GM12878 (cell line): Measurements from ENCODE around the gene TP63. TPM values are rescaled to one million over a fixed set of nuclear protein-coding genes. Genes with fewer than 3 reads are reported as not detected.

Source experiments
- ATAC-seq: fragments of 200-7000 bp; cut with Tn5 transposase; 3 replicates; pipeline ENCODE4 v1.9.1; 2020; ENCODE audit warnings: mild to moderate bottlenecking, moderate library complexity
- BruUV-seq: library from RNA; stranded (reverse); fragments of 400-500 nt; replicated peaks from 2 replicates; lab custom pipeline; 2021; lab: Mats Ljungman, UMichigan
- CTCF ChIA-PET: fragments of 300-600 bp; sonication (Branson Sonifier 250); formaldehyde crosslinking; extraction: SDS; loops from one replicate; lab custom pipeline; 2021; ENCODE audit warnings: inconsistent platforms; lab: Yijun Ruan, JAX
- POLR2A ChIA-PET: fragments of 350-600 bp; formaldehyde crosslinking; extraction: SDS; loops from one replicate; lab custom pipeline; 2021; ENCODE audit warnings: inconsistent platforms; lab: Charles Lee
- RAD21 ChIA-PET: fragments of 300-600 bp; sonication (Branson Sonifier 250); formaldehyde crosslinking; loops from one replicate; lab custom pipeline; 2023; ENCODE audit warnings: antibody characterized with exemption; ENCODE audit not compliant: unreplicated experiment; lab: Charles Lee
- SMC1A ChIA-PET: fragments of 300-600 bp; sonication (Branson Sonifier 250); formaldehyde crosslinking; loops from one replicate; lab custom pipeline; 2023; ENCODE audit not compliant: unreplicated experiment, uncharacterized antibody; lab: Charles Lee
- DNase-seq: peaks from one replicate; pipeline ENCODE4 v3.0.0-alpha.2; 2011; ENCODE audit warnings: low read depth, low spot score
- FAIRE-seq: peaks from 3 replicates; lab custom pipeline; 2011; peaks lifted over from hg19 to GRCh38; lab: Jason Lieb, UNC
- H2AFZ ChIP-seq: 2 replicates; pipeline ENCODE4 v1.6.0; 2011; ENCODE audit warnings: low read depth, low read length, control low read depth; ENCODE audit not compliant: control insufficient read depth
- H3K27ac ChIP-seq: 2 replicates; pipeline ENCODE4 v1.5.1; 2011; ENCODE audit warnings: control low read depth; ENCODE audit not compliant: control insufficient read depth, insufficient read depth
- H3K27me3 ChIP-seq, 2 experiments: replicated peaks in 1 of 2; 2 replicates each; pipeline versions ENCODE4 v1.6.0 to v1.6.1; 2011; ENCODE audit warnings: low read length in 1 of 2; ENCODE audit not compliant: control insufficient read depth in 2 of 2, insufficient read depth in 2 of 2
- H3K36me3 ChIP-seq, 2 experiments: 2 replicates each; pipeline ENCODE4 v1.5.1; 2011; ENCODE audit warnings: low read length in 1 of 2; ENCODE audit not compliant: control insufficient read depth in 2 of 2, insufficient read depth in 2 of 2
- H3K4me1 ChIP-seq: 2 replicates; pipeline ENCODE4 v1.6.1; 2011; ENCODE audit warnings: mild to moderate bottlenecking, low read length, moderate library complexity, mixed read lengths; ENCODE audit not compliant: control insufficient read depth, insufficient read depth
- H3K4me2 ChIP-seq: 2 replicates; pipeline ENCODE4 v1.6.0; 2011; ENCODE audit warnings: control low read depth; ENCODE audit not compliant: control insufficient read depth, insufficient read depth
- H3K4me3 ChIP-seq: fragments of 200-600 bp; sonication (generic); 2 replicates; pipeline ENCODE4 v1.5.1; 2016
- H3K79me2 ChIP-seq: 2 replicates; pipeline ENCODE4 v1.6.0; 2011; ENCODE audit warnings: low read length; ENCODE audit not compliant: control insufficient read depth, insufficient read depth
- H3K9ac ChIP-seq: 2 replicates; pipeline ENCODE4 v1.8.0; 2011; ENCODE audit warnings: low read length, control low read depth, mixed read lengths; ENCODE audit not compliant: control insufficient read depth, insufficient read depth
- H3K9me3 ChIP-seq: replicated peaks from 3 replicates; pipeline ENCODE4 v1.5.1; 2011; ENCODE audit warnings: mild to moderate bottlenecking, low read length; ENCODE audit not compliant: control insufficient read depth, insufficient read depth
- H4K20me1 ChIP-seq: 2 replicates; pipeline ENCODE4 v1.6.0; 2011; ENCODE audit not compliant: control insufficient read depth, insufficient read depth
- CEBPB ChIP-seq, 2 experiments: fragments of 150-350 bp in 1 of 2; IDR thresholded peaks; 2 replicates each; pipeline ENCODE4 v1.6.1; 2012 to 2014; ENCODE audit warnings: low read depth in 2 of 2, low read length in 2 of 2, borderline replicate concordance in 1 of 2, inconsistent platforms in 1 of 2
- CHD1 ChIP-seq: IDR thresholded peaks from 2 replicates; pipeline ENCODE4 v1.6.1; 2012; ENCODE audit warnings: low read depth, low read length, improper control_type of control experiment
- EP300 ChIP-seq, 2 experiments: fragments of 150-350 bp in 1 of 2; IDR thresholded peaks; 2 replicates each; pipeline ENCODE4 v1.6.1; 2011 to 2012; ENCODE audit warnings: low read depth in 2 of 2, low read length in 2 of 2, borderline replicate concordance in 1 of 2, improper control_type of control experiment in 1 of 2, inconsistent platforms in 1 of 2; ENCODE audit not compliant: control insufficient read depth in 1 of 2
- HCFC1 ChIP-seq: fragments of 150-350 bp; IDR thresholded peaks from 2 replicates; pipeline ENCODE4 v1.6.1; 2014; ENCODE audit warnings: low read length
- SREBF1 ChIP-seq: IDR thresholded peaks from 2 replicates; pipeline ENCODE4 v1.6.1; 2012; ENCODE audit warnings: mild to moderate bottlenecking, low read length
- TAF1 ChIP-seq: IDR thresholded peaks from 2 replicates; pipeline ENCODE4 v1.6.1; 2011; ENCODE audit warnings: mild to moderate bottlenecking, low read depth, low read length, borderline replicate concordance
- YBX1 ChIP-seq: fragments of 450-650 bp; IDR thresholded peaks from 2 replicates; pipeline ENCODE4 v1.6.1; 2016; ENCODE audit warnings: antibody characterized with exemption
- WGBS: methylation state at CpG from one replicate; pipeline ENCODE4 v1.1.6; 2016; ENCODE audit warnings: low lambda C conversion rate; ENCODE audit not compliant: insufficient replicate concordance, insufficient coverage; ENCODE audit errors: missing lambda C conversion rate; 5-methylcytosine and 5-hydroxymethylcytosine counted together
- in situ Hi-C: fragments of 300-500 bp; cut with MboI; formaldehyde crosslinking; loops from 9 replicates; pipeline ENCODE4 v1.14.3; 2018; ENCODE audit warnings: mixed read lengths
- intact Hi-C: fragments of 100-400 bp; cut with micrococcal nuclease; formaldehyde crosslinking; loops from one replicate; pipeline ENCODE4 v1.14.2; 2022; ENCODE audit not compliant: unreplicated experiment
- polyA plus RNA-seq, 11 experiments: library from polyadenylated mRNA; depleted of rRNA in 4 of 11; unstranded in 6 of 11; stranded (reverse) in 5 of 11; fragments of >200 nt; fragmentation: Nextera tagmentation in 4 of 11; fragmentation: Illumina TruSeq in 1 of 11; extraction: Ambion mirVana in 4 of 11; extraction: Trizol in 1 of 11; gene quantifications; 1 replicate in 1 of 11; 2 replicates in 10 of 11; pipeline versions ENCODE4 v1.2.1 to v1.2.3, GENCODE V29; 2011 to 2016; ENCODE audit warnings: inconsistent platforms in 2 of 11, missing spikeins in 2 of 11, low read depth in 1 of 11
- total RNA-seq, 4 experiments: library from RNA; depleted of rRNA in 3 of 4; stranded (reverse); fragments of >200 nt in 3 of 4; fragmentation: Illumina TruSeq in 1 of 4; extraction: Trizol in 1 of 4; gene quantifications; 2 replicates each; pipeline versions ENCODE4 v1.2.1 to v1.2.3, GENCODE V29; 2013 to 2021
- TF ChIP-seq, protein P1 (sequence below): fragments of 450-650 bp; conservative IDR thresholded peaks from 2 replicates; pipeline ENCODE4 v1.6.1; 2017; ENCODE audit warnings: mild to moderate bottlenecking, moderate library complexity

TP63 gene
- total and polyA plus RNA-seq, 10 of the 15 experiments (the other 5 are each of a cell fraction or from before 2014, with no cell fraction given): 1.4 to 10.8 (median 6.2) TPM

DNA sequence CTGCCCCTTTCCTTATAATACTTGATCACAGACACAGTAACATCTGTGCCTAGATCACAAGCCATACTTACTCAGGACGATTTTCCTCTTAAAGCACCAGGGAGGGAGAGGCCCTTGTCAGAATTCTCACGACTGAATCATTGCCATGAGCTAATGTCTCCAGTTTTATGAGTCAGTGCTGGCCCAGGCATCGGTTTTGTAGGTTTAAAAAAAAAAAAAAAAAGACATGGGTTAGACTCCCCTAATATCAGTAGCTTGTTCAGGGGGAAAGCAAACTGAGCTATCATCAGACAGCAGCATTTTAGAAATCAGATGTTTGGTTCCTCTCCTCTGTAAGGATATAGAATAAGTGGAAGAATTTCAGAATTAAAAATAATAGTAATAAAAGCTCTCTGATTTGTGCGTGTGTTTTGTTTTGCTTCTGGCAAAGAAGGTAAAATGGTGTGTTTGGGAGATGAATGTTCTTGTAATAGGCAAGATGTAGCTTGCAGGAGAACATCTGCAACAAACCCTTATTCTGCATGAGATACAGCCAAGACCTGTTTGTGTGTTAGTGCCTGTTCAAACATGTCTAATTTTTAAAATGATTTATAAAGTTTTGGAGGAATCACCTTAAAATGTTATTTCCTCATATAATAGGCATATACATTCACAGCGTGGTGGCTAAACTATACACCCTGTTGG is 193.6 kb downstream of the TP63 start:
- DNase-seq (no peak), FAIRE-seq (no peak)
- ChIA-PET RAD21 (no interaction called here), POLR2A (interaction anchor here (1.0 kb wide), 1 partner anchor 31 kb away, joined by 3 read pairs; no protein-coding TSS in a partner anchor)
- in situ Hi-C loops: no loop called here
- Histone ChIP-seq H3K4me2 (no peak overlapping the region), H3K4me3 (no peak overlapping the region), H3K4me1 (peaks cover 4% of the 10 kb centered on the region; the same call in 1 of the 2 replicates), H3K27ac (no peak overlapping the region)
- TF ChIP-seq YBX1 (no peak), HCFC1 (no peak), SREBF1 (no peak), CEBPB (IDR thresholded peaks at IDR 0.05; ENCODE audit: borderline replicate concordance in 1 of 2, low read depth in 2 of 2, low read length in 2 of 2) (no peak), TAF1 (no peak), EP300 (IDR thresholded peaks at IDR 0.05; ENCODE audit: borderline replicate concordance in 1 of 2, control insufficient read depth in 1 of 2, low read depth in 2 of 2, low read length in 2 of 2) (no peak), CHD1 (no peak)
- TF ChIP-seq, protein P1, sequence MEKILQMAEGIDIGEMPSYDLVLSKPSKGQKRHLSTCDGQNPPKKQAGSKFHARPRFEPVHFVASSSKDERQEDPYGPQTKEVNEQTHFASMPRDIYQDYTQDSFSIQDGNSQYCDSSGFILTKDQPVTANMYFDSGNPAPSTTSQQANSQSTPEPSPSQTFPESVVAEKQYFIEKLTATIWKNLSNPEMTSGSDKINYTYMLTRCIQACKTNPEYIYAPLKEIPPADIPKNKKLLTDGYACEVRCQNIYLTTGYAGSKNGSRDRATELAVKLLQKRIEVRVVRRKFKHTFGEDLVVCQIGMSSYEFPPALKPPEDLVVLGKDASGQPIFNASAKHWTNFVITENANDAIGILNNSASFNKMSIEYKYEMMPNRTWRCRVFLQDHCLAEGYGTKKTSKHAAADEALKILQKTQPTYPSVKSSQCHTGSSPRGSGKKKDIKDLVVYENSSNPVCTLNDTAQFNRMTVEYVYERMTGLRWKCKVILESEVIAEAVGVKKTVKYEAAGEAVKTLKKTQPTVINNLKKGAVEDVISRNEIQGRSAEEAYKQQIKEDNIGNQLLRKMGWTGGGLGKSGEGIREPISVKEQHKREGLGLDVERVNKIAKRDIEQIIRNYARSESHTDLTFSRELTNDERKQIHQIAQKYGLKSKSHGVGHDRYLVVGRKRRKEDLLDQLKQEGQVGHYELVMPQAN: no peak
- TF ChIP-seq, all 136 proteins: peak for 0
- Histone ChIP-seq H3K9me3 (no peaks in the 10 kb centered on the region), H2AFZ (no peak overlapping the region), H4K20me1 (no peaks in the 10 kb centered on the region), H3K9ac (no peak overlapping the region), H3K36me3 (no peaks in the 10 kb centered on the region), H3K79me2 (no peaks in the 10 kb centered on the region), H3K27me3 (no peaks in the 10 kb centered on the region)
- BruUV-seq: no TSS peak
- intact Hi-C loops: loop anchor here (5.0 kb wide), 1 partner anchor 172 kb away; no protein-coding TSS in a partner anchor
- SMC1A ChIA-PET: interaction anchor here (0.7 to 1.4 kb wide), 8 partner anchors 9 to 552 kb away, joined by 3 to 4 read pairs (median 3); no protein-coding TSS in a partner anchor
- 52% methylated on average over 5 of the region's 5 CpGs for WGBS
- ATAC-seq: no peak
- CTCF ChIA-PET: interaction anchor here (0.6 to 1.9 kb wide), 7 partner anchors 8 to 551 kb away, joined by 3 to 5 read pairs (median 3); no protein-coding TSS in a partner anchor
